ACC112 (cell line): ENCODE results near the gene JPH2.

Source experiments
- H2AFZ ChIP-seq: fragments of 200-600 bp; sonication (generic); one replicate; pipeline ENCODE4 v1.6.0; 2017; ENCODE audit warnings: antibody characterized with exemption, low read length; ENCODE audit not compliant: unreplicated experiment
- H3K27ac ChIP-seq: fragments of 200-600 bp; sonication (generic); 2 replicates; pipeline ENCODE4 v1.5.1; 2014; ENCODE audit warnings: low read depth, mild to moderate bottlenecking, antibody characterized with exemption, low read length, moderate library complexity
- H3K27me3 ChIP-seq: fragments of 200-600 bp; sonication (generic); 2 replicates; pipeline ENCODE4 v1.6.1; 2014; ENCODE audit warnings: mild to moderate bottlenecking, antibody characterized with exemption, low read length, moderate library complexity, mixed read lengths; ENCODE audit not compliant: insufficient read depth
- H3K36me3 ChIP-seq: fragments of 200-600 bp; sonication (generic); 2 replicates; pipeline ENCODE4 v1.6.1; 2016; ENCODE audit warnings: mild to moderate bottlenecking, antibody characterized with exemption, low read length, moderate library complexity, mixed read lengths; ENCODE audit not compliant: insufficient read depth
- H3K4me1 ChIP-seq: fragments of 200-600 bp; sonication (generic); one replicate; pipeline ENCODE4 v1.6.1; 2016; ENCODE audit warnings: low read length, mixed read lengths; ENCODE audit not compliant: insufficient read depth, unreplicated experiment, control insufficient read depth
- H3K4me3 ChIP-seq: fragments of 200-600 bp; sonication (generic); 2 replicates; pipeline ENCODE4 v1.5.1; 2014; ENCODE audit warnings: mild to moderate bottlenecking, low read depth, low read length
- H3K79me2 ChIP-seq: fragments of 200-600 bp; sonication (generic); one replicate; pipeline ENCODE4 v1.6.0; 2016; ENCODE audit warnings: low read length; ENCODE audit not compliant: control insufficient read depth, unreplicated experiment, insufficient read depth

Gene JPH2

GRCh38 chr20:44095831-44096230 lies 91.2 kb downstream of the JPH2 start:
- Histone ChIP-seq H3K27ac (no peak overlapping the region), H3K79me2 (no peaks in the 10 kb centered on the region), H2AFZ (no peak overlapping the region), H3K36me3 (no peaks in the 10 kb centered on the region), H3K4me3 (no peak overlapping the region), H3K4me1 (no peaks in the 10 kb centered on the region), H3K27me3 (peaks cover 10% of the 10 kb centered on the region)

GRCh38 chr20:44093249-44093582 lies 93.8 kb downstream of the JPH2 start:
- no peaks in the 10 kb centered on the region for H3K36me3 ChIP-seq
- no peaks in the 10 kb centered on the region for H3K4me1 ChIP-seq
- no peak overlapping the region for H2AFZ ChIP-seq
- H3K79me2 ChIP-seq = no peaks in the 10 kb centered on the region
- H3K27me3 ChIP-seq = no peaks in the 10 kb centered on the region
- no peak overlapping the region for H3K27ac ChIP-seq
- no peak overlapping the region for H3K4me3 ChIP-seq

- Histone ChIP-seq H3K4me3 (no peak overlapping the region), H3K27ac (no peak overlapping the region), H2AFZ (no peak overlapping the region), H3K27me3 (no peaks in the 10 kb centered on the region), H3K4me1 (no peaks in the 10 kb centered on the region), H3K79me2 (no peaks in the 10 kb centered on the region), H3K36me3 (no peaks in the 10 kb centered on the region)
Measured at GRCh38 chr20:44092551-44093248, 94.3 kb downstream of the JPH2 start.

- no peaks in the 10 kb centered on the region for H3K4me1 ChIP-seq
- no peak overlapping the region for H3K4me3 ChIP-seq
- H3K79me2 ChIP-seq = no peaks in the 10 kb centered on the region
- H2AFZ ChIP-seq = no peak overlapping the region
- no peak overlapping the region for H3K27ac ChIP-seq
- no peaks in the 10 kb centered on the region for H3K27me3 ChIP-seq
- H3K36me3 ChIP-seq = no peaks in the 10 kb centered on the region
Measured at GRCh38 chr20:44091026-44091425, 96.0 kb downstream of the JPH2 start.

- Histone ChIP-seq H3K27me3 (no peaks in the 10 kb centered on the region), H3K4me1 (no peaks in the 10 kb centered on the region), H3K27ac (no peak overlapping the region), H3K36me3 (no peaks in the 10 kb centered on the region), H3K79me2 (no peaks in the 10 kb centered on the region), H2AFZ (no peak overlapping the region), H3K4me3 (no peak overlapping the region)
Measured at GRCh38 chr20:44089987-44090674, 96.9 kb downstream of the JPH2 start.

GRCh38 chr20:44087857-44088120 lies 99.2 kb downstream of the JPH2 start:
- Histone ChIP-seq H3K36me3 (no peaks in the 10 kb centered on the region), H3K27me3 (no peaks in the 10 kb centered on the region), H3K4me1 (peaks cover 7% of the 10 kb centered on the region), H3K27ac (no peak overlapping the region), H2AFZ (no peak overlapping the region), H3K4me3 (no peak overlapping the region), H3K79me2 (no peaks in the 10 kb centered on the region)

GRCh38 chr20:44087051-44087856 lies 99.7 kb downstream of the JPH2 start:
- H2AFZ ChIP-seq = no peak overlapping the region
- no peaks in the 10 kb centered on the region for H3K79me2 ChIP-seq
- H3K36me3 ChIP-seq = no peaks in the 10 kb centered on the region
- H3K27ac ChIP-seq = no peak overlapping the region
- no peak overlapping the region for H3K4me3 ChIP-seq
- H3K27me3 ChIP-seq = no peaks in the 10 kb centered on the region
- H3K4me1 ChIP-seq = peaks cover 9% of the 10 kb centered on the region

GRCh38 chr20:44085616-44086434 lies 101.2 kb downstream of the JPH2 start:
- peaks cover 9% of the 10 kb centered on the region for H3K4me1 ChIP-seq
- H3K79me2 ChIP-seq = no peaks in the 10 kb centered on the region
- H3K36me3 ChIP-seq = no peaks in the 10 kb centered on the region
- no peak overlapping the region for H2AFZ ChIP-seq
- no peak overlapping the region for H3K27ac ChIP-seq
- no peaks in the 10 kb centered on the region for H3K27me3 ChIP-seq
- no peak overlapping the region for H3K4me3 ChIP-seq

- Histone ChIP-seq H3K27me3 (no peaks in the 10 kb centered on the region), H3K27ac (no peak overlapping the region), H2AFZ (no peak overlapping the region), H3K4me3 (no peak overlapping the region), H3K36me3 (no peaks in the 10 kb centered on the region), H3K4me1 (peaks cover 9% of the 10 kb centered on the region), H3K79me2 (no peaks in the 10 kb centered on the region)
Measured at GRCh38 chr20:44084891-44085290, 102.1 kb downstream of the JPH2 start.

- H2AFZ ChIP-seq = no peak overlapping the region
- H3K27ac ChIP-seq = no peak overlapping the region
- no peaks in the 10 kb centered on the region for H3K79me2 ChIP-seq
- H3K4me1 ChIP-seq = peaks cover 9% of the 10 kb centered on the region
- H3K4me3 ChIP-seq = no peak overlapping the region
- H3K36me3 ChIP-seq = no peaks in the 10 kb centered on the region
- H3K27me3 ChIP-seq = no peaks in the 10 kb centered on the region
Measured at GRCh38 chr20:44084439-44084838, 102.5 kb downstream of the JPH2 start.
